VCaP (cell line): ENCODE data around the gene HPSE.
"Not testable (repeated sequence)": the region's sequence is repeated elsewhere in the genome, so short reads cannot be mapped to it uniquely, and the experiment has no call there.

Experiments used
- H3K27ac ChIP-seq: fragments of 450-650 bp; 2 replicates; pipeline ENCODE4 v1.5.1; 2017
- CTCF ChIP-seq: fragments of 450-650 bp; conservative IDR thresholded peaks from 2 replicates; pipeline ENCODE4 v1.5.1; 2017; ENCODE audit warnings: mild to moderate bottlenecking, moderate library complexity

The HPSE gene

GRCh38 chr4:83276299-83277040, 58.2 kb downstream of the HPSE start:
- no peak overlapping the region for H3K27ac ChIP-seq
- TF ChIP-seq CTCF, result no peak

GRCh38 chr4:83273926-83274325, 60.7 kb downstream of the HPSE start:
- not testable (repeated sequence) for H3K27ac ChIP-seq

- TF ChIP-seq CTCF, result no peak
- no peak overlapping the region for H3K27ac ChIP-seq
These were observed 61.7 kb downstream of the HPSE start for GRCh38 chr4:83272900-83273299.

- TF ChIP-seq CTCF, result no peak
- H3K27ac ChIP-seq, result no peak overlapping the region
These were observed 65.4 kb downstream of the HPSE start for GRCh38 chr4:83269256-83269655.

- H3K27ac ChIP-seq, result no peak overlapping the region
- no peak for TF ChIP-seq CTCF
These were observed 66.2 kb downstream of the HPSE start for GRCh38 chr4:83268491-83268890.

GRCh38 chr4:83267830-83268475, 66.7 kb downstream of the HPSE start:
- H3K27ac ChIP-seq, result no peak overlapping the region
- TF ChIP-seq CTCF, result no peak

- no peak for TF ChIP-seq CTCF
- H3K27ac ChIP-seq, result no peak overlapping the region
These were observed 67.4 kb downstream of the HPSE start for GRCh38 chr4:83267121-83267829.
